ENCODE results near the gene GNPTAB. TPM values are rescaled to one million over a fixed set of nuclear protein-coding genes. Genes with fewer than 3 reads are reported as not detected.

The GNPTAB gene
- polyA plus RNA-seq, 5 donors = 34.7 to 51.2 (median 48.8) TPM

DNA sequence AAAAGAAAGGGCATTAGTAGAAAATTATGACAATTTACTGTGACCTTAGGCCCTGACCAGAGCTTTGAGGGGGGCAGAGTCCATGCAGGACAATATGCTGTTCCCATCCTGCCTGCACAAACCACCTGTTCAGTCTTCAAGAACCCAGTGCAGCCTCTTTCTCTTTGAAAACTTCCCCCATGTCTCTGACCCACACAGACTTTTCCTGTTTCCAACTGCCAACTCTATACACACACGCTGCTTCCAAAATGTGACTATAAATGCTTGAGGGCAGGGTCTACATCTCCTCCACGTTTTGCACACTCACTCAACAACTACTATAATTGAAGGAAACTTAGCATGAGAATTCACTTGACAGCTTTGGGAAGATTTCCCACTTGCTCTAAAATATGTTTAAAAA, 54.9 kb downstream of the GNPTAB start:
- no peak for DNase-seq

DNA sequence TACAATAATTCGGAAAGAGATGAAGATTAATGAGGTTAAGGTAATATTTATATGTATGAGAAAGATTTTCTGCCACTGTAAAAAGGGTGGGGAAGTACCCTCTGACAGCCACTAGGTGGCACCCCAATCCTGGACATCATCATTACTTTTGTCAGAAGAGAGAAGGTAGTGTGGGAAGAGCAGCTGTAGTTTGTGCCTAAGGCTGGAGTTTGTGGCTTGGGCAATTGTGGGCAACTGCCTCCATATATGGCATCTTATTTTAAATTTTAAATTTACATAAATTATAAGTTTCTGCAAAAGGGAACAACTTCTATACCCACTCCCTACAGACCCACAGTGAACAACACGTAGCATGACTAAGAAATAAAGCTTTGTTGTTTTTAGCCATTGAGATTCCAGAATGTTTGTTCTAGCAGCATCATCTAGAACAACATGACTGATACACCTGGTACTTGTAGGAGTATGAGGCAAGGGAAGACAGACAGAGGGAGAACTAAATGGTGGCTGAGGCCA, 57.1 kb downstream of the GNPTAB start:
- DNase-seq = peak; percentile 23 to 33

DNA sequence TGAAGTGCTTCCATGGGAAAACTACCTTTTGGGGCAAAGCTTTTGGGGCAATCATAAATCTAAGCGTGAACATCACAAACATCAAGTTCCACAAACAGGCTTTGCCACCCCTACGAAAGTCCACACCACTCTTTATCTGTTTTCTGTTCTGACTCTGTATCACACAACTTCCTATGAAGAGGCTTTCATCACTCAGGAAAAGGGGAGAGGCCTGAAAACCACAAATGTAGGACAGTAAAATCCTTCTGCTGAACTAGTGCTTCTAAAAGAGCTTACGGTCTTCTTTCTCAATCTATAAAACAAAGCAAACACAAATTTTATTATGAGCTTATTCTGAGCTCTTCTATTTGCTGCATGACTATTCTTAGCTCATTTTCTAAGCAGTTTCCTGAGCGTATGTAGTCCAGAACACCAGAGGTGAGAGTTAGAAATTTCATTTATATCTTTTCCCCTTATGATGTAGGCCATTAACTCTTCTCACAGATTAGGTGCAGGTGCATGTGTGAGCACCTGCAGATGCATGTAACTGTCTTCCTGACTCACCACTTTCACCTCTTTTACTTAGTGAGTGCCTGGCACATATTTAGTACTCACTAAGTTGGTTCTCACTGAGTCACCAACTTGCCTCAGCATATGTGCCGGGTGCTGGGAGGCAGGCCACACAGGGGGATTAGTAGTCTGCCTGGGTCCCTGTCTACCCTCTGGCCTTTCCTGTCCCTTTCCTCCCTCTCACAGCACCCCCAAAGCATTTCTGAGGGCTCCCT, 58.6 kb downstream of the GNPTAB start:
- no peak for DNase-seq

DNA sequence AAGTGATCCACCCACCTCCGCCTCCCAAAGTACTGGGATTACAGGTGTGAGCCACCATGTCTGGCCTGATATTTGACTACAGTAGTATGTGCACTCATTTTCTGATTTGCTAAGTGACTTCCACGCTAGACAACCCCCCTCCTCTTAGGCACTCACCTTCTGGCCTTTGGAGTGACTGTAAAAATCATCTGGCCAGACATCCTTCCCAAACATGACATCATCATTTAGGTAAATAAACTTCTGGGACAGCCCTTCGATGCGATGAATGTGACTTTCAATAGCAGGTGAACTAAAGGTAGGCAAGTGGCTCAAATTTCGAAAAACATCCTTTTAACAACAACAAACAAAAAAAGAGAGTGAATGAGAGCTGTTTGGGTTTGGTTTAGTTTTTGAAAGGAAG, 60.9 kb downstream of the GNPTAB start:
- DNase-seq = no peak

DNA sequence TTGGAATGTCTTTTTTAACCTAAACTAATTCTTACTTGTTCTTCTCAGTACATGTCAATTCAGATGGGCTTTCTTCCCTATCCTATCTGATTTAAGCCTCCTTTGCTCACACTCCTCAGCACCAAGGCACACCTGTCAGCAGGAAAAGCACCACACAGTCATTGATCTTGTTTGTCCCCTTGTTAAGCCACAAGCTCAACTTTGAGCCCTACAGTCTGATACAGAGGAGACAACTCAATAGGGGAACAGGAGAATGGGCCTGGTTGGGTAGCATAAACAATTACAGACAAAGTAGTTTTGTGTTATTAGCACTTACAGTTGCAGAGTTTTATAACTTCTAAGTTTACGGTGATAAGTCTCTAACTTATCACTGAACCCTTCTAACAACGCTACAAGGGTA, 62.0 kb downstream of the GNPTAB start:
- no peak for DNase-seq

DNA sequence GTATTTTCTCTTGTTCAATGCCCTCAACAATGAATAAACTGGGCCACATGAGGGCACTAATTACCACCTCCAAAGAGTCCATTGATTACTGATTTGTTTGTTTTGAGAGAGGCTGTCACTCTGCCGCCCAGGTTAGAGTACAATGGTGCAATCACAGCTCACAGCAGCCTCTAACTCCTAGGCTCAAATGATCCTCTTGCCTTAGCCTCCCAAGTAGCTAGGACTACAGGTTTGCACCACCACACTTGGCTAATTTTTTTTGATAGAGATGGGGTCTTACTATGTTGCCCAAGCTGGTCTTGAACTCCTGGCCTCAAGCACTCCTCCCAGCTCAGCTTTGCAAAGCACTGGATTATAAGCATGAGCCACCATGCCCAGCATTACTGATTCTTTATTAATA, 63.2 kb downstream of the GNPTAB start:
- DNase-seq = no peak

DNA sequence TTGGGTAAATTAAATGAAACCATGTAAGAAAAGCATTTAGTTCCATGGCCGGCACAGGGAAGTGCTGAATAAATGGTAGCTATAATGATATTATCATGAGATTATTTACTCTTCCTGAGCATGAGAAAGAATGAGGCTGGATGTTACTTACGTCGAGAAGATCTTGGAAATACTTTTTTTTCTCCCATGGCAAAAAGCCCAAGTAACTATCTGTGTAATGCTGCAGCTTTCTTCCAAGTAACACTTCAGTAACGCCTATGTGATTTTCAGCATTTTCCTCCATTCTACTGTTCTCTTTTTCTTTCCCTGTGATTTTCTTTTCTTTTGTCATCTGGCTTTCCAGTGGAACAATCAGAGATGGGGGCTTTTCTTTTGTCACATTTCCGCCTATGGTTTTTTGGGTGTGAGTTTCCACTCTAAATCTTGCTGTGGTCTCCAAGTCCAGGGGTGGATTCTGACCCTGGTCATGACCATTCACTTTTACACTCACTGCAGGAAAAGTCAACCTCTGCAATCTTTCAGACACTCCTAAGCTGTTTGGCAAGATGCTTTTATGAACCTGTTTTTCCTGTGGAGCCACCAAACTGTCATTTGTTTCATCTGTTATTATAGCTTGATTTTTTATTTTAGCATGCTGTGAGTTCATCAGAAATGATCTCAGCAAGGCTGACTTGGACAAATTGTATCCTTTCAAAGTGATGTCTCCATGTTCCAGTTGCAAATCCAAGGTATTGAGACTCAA, 66.5 kb downstream of the GNPTAB start:
- DNase-seq = no peak

DNA sequence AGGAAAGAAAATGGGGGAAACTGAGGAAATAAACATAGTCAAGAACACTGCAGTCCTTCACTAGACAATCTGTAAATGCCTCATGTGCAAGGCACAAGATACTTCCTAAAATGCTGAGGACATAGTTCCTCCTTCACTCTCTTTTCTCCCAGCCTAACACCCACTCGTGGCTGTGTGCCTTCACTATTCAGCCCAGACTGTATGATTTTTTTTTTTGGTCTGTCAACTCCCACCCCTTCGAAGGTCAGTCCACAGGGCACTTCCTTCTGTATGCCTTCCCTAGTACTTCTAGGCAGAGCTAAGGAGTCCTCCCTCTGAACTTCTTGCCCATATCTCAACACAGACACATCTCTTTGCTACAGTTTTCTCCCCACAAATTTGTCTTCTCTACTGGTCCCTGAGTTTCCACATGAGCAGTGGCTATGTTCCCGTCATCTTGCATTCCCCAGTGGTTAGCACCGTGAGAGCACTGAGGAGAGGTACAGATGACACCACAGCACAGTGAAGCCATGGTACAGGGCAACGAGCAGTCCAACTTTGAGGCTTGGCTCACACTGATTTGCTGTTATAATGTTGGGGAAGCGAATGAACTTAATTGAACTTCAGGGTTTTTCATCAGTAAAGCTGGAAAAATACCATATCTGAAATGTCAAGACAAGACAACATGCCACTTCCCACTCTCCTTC, 67.4 kb downstream of the GNPTAB start:
- no peak for DNase-seq

DNA sequence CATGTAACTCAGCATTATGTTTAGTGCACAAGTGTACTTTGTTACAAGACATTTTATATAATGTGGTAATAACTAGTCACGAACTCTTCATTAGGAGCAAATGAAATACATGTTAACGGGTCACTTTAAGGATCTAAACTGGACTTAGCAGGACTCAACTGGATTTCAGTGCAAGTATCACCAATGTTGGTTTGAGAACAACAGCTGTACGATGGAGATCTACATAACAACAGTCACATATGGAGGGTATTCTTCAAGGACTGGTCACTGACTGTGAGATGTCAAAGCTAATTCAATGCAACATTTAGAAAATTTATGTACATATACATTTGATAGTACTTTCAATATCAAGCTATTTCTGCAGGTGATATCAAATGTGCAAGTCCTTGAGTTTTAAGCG, 69.0 kb downstream of the GNPTAB start:
- no peak for DNase-seq

DNA sequence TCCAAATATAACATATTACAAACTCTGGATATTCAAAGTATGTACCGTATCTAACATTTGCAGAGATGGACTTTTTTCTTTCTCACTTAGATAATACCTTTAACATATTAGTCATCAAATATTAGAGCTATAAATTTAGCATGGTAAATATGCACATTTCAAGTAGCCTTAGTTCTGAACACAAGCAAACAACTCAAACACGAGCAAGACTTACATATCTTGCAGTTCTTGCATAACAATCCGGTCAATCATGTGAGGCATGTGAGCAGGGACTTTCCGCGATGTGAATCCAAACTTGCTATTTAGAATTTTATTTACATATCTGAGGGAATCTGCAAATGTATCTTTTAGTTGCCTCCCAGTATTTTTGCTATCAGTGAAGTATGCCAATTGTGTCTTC, 69.4 kb downstream of the GNPTAB start:
- DNase-seq = no peak

DNA sequence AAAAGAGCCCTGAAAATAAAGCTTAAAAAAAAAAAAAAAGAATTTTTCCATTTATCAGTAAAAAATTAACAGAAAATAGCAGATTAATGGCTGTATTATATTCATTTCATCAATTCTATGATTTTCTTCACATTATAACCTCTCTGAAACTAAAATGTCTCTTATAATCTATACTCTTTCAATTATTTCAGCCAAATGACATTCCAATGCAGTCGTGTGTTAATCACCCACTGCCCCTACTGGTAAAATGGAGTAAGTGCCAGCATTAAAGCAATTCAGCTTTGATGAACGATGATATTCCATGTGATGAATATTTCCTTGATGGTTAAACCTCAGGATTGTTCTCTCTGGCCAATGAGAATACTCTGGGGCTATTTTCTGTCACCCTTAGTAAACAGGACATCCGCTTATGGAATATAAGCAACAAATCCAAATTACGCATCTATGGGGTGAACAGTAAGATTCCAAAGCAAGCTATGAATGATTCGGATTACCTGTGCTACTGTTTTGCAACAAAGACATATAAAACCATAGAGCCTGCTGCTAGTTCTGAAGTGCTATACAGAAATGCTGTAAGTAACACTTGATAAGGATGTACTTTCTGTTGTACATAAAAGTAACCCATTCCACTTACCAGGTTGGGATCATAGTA, 71.2 kb downstream of the GNPTAB start:
- peak in 1 of 2 donors; percentile 19 for DNase-seq

DNA sequence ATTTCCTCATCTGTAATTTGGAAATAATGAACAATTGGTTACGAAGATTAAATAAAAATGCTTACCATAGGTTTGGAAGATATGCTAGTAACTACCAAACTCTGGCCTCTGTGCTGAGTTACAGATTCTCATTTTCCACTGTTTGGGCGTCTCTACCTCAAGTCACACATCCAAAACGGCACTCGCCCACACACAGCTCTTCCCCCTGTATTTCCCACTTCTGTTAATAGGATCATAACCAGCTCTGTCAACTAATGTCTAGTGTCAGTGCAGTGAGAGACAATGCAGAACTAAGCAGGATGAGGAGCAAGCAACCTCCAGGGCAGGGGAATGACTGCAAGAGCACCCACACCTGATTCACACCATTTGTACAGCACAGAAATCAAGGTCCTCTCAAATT, 80.6 kb downstream of the GNPTAB start:
- no peak for DNase-seq

DNA sequence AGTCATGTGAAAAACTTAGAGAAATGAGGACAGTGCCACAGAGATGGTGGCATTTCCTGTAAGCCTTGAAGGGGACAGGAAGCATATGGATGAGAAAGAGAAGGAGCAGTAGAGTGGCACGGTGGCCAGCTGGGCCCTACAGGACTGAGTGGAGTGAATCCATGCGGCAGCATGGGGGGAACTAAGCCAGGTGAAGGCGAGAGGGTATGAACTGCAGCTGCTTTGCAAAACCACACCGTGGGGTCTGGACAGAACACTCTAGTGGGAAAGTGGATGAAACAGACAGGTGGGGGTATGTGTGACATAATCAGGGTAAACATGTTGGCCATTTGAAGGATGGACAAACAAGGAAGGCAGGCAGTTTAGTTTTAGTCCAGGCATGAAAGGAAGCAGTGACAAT, 81.1 kb downstream of the GNPTAB start:
- no peak for DNase-seq

DNA sequence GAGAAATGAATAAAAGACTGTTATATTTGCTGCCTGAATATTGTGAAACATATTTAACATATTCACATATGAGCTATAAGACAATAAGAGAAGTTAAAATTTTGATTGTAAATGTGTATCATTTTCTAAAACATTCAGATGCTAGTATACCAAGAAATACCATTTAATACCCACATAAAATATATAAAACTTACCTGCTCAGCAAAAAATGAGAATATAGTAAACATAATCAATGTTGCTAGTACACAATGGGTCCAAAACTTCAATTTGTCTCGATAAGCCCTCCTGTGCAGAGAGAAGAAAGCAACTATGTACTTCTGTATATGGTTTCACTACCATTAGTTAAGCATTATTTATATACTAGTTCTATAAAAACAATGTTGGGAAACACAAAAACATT, 81.9 kb downstream of the GNPTAB start:
- no peak for DNase-seq

DNA sequence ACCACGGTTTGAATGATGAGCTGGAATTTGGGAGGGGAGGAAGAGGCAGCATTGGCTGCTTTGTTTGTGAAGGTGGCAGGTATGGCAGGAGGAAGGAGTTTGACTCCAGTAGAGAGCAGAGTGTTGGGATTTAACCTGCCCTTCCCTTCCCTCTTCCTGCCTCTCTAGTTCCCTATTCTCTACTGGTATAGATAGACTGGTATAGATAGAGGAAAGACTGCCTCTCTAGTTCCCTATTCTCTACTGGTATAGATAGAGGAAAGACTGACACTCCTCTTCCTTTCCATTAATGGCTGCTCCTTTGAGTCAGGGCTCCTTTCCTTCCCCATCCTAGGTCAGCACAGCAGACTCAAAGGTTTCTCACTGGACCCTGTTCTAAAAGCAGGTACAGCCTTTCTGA, 83.1 kb downstream of the GNPTAB start:
- DNase-seq = no peak

DNA sequence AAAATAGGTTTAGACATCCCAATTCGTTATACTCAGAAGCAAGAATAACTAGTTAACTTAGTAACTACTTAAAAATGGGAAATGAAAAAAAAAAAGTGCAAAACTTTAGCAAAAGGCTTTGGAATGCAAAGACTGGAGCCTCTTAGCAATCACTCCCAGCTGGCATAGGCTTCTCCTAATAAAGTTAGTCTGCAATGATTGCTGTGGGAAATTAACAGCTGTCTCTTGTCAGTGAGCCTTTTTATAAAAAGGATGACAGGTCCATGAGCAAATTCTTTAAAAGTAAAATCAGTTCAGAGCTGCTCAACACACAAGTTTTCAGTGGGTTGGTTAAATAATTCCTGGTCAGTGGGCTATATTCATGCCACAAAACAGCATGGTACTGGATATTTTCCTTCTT, 84.1 kb downstream of the GNPTAB start:
- DNase-seq = no peak

DNA sequence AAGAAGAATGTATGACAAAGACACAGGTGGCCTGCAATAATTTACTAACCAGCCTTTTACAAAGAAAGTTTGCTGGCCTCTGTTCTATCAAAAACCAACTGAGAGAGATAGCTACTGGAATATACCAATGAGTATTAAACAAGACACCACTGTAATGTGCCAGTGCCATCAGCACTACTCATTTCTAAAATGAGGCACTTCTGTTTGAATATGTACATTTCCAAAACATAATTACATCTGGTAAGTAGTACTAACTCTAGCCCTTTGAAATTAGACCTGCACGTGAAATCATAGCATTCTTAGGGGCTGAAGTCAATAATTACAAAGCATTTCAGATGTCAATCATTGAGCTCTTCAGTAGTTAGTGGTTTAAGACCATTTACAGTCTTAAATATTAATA, 84.6 kb downstream of the GNPTAB start:
- no peak for DNase-seq

DNA sequence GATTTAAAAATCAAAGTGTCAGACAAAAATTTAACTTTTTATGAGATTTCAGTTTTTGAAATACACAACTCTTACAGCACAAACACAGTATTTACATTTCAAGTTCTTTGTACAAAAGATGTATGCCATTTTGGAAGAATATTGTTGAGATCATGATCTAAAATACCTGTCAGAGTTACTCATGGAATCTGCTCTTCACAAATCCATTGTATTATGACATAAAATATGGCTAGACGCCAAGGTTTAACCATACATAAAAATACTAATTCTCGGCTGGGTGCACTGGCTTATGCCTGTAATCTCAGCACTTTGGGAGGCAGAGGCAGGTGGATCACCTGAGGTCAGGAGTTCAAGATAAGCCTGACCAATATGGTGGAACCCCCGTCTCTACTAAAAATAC, 85.3 kb downstream of the GNPTAB start:
- no peak for DNase-seq

DNA sequence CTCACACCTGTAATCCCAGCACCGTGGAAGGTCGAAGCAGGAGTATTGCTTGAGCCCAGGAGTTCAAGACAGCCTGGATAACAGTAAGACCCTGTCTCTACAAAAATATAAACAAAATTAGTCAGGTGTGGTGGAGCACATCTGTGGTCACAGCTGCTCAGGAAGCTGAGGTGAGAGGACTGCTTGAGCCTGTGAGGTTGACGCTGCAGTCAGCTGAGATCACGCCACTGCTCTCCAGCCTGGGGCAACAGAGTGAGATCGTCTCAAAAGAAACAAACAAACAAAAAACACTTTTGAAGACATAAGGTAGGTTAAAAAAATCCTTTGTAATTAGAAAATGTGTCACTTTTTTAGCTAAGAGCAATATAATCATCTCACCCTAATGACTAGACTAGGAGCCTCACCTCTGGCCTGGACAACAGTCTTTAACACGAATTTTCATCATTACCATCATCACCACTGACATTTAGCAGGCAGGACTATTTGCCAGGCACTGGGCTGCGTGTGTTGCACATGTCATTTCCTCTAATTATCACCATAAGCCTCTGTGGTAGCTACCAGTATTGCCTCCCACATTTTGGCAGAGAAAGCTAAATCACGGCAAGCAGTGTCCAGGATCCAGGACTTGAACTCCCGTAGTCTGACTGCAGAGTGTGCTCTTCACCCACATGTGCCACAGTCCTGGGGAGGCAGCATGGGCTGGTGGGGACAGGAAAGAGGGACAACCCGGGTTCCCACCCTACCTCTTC, 86.9 kb downstream of the GNPTAB start:
- no peak for DNase-seq

DNA sequence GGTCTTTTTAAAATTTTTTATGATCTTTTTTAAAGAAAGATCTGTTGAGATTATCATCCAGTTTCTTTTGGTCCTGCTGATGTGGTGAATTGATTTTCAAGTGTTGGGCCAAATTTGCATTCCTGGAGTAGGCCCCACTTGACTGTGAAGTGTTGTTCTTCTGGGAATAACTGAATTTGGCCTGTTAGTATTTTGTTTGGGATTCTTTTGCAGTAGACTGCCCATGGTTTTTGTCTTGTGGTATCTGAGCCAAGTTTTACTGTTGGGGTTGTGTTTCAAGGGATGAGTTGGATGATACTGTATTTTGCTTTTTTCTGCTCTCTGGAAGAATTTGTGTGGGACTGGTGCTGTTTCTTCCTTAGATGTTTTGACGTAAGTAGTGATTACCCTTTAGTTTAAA, 87.5 kb downstream of the GNPTAB start:
- no peak for DNase-seq

DNA sequence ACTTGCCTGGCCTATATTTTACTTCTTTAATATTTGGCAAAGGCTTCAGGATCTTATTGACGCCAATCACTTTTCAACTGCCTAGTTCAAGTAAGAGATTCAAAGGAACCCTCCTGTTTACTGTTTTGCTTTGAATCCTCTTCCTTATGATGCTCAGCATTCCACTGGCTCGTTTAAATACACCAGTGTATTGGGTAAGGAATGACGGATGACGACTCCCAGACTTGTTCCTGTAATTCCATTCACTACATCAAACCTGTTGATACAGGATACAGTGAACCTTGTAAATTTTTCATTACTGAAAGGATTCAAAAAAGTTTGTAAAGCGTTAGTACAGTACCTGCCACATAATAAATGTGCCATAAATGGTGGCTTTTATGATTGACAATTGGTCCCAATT, 89.8 kb downstream of the GNPTAB start:
- no peak for DNase-seq

DNA sequence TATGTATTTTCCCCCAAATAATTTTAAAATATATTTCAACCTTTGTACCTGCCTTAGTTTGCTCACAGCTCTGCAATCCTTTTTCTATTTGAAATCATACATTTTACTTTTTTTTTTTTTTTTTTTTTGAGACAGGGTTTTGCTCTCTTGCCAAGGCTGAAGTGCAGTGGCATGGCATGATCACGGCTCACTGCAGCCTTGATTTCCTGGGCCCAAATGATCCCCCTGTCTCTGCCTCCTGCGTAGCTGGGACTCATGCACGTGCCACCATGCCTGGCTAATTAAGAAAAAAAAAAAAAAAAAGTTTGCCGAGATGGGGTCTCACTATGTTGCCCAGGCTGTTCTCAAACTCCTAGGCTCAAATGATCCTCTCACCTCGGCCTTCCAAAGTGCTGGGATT, 90.2 kb downstream of the GNPTAB start:
- no peak for DNase-seq

All from right lung (tissue), 5 donors.